Activated T-helper 1 cell treated with anti-CD3 and anti-CD28 coated beads, Interleukin-2, amount 50 U/mL, for 16 hours (primary cell): ENCODE results near the gene MTHFR.

ENCODE experiments used
- DNase-seq, 2 donors: peaks; one replicate each; pipeline ENCODE4 v3.0.0-alpha.2; 2020; ENCODE audit warnings: low read depth in 1 of 2, low spot score in 1 of 2

Gene MTHFR

DNA sequence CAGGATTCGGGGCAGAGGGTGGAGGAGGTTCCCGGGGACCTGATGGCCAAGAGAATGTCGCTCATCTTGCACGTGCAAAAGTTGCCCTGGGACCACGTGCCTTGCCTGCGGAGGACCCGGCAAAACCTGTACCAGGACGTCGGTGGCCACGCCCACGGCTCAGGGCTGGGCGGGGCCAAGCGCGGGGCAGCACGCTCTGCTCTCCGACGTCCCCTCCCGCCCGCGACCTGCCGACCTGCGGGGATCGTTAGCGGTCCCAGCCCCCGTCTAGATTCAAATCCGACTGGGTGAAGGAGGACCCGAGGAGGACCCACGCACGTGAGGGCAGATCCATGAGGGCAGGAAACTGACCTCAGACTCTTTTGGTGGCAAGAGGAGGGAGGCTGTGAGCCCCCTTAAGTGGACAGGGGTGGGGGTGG lies 43.8 kb downstream of the MTHFR start, which contains the start of gene C1orf167:
C1orf167 (plus strand) TSS at position 206 of the 419 bp plus-strand sequence. CDS start 2,208 bp downstream, outside the sequence.
- DNase-seq, result no peak

- no peak for DNase-seq
These were observed 44.5 kb downstream of the MTHFR start for GRCh38 chr1:11761285-11761684.

DNA sequence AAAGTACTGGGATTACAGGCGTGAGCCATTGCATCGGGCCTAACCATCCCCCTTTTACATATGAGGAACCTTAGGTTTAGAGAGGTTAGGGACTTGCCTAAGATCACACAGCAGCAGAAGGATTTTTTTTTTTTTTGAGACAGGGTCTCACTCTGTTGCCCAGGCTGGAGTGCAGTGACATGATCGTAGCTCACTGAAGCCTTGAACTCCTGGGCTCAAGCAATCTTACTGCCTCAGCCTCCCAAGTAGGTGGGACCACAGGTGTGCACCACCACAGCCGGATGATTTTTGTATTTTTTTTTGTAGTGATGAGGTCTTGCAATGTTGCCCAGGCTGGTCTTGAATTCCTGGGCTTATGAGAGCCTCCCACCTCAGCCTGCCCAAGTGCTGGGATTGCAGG lies 46.0 kb downstream of the MTHFR start:
- DNase-seq, result no peak

DNA sequence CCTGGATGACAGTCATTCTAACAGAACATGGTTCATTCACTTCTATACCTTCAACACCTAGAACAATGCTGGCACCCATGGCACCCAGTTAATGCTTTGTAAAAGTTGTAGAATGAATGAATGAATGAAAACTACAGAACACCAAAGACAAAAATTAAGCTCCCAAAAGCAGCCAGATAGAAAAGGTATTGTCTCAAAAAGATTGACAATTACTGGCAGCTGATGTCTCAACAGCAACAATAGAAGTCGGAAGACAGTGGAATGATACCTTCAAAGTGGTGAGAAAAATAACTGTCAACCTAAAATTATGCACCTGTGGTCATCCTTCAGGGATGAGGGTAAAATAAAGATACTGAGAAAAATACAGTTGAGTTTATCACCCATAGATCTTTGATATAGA lies 48.7 kb downstream of the MTHFR start:
- DNase-seq, result no peak

- DNase-seq, result no peak
These were observed 52.1 kb downstream of the MTHFR start for GRCh38 chr1:11753555-11754208.

GRCh38 chr1:11752359-11753088 lies 53.2 kb downstream of the MTHFR start:
- DNase-seq, result no peak

DNA sequence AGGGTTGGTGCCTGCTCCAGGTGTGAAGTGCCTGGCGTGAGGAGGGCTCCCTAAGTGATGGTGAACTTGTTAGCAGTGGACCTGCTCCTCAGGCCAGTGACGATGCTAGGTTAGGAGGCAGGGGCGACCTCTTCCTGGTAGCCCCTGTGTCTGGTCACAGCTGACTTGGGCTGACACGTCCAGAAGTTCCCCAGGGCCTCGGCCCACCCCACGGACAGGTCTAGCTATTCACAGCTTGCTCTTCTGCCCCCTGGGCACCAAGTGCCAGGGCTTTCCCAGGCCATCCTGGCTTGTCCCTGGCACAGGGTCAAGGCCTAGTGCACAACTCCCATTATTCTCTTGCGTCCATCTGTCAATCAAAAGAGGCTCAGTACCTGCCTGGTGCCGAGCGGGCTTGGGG lies 54.7 kb downstream of the MTHFR start:
- no peak for DNase-seq

- DNase-seq, result no peak
These were observed 55.8 kb downstream of the MTHFR start for GRCh38 chr1:11749996-11750395.

DNA sequence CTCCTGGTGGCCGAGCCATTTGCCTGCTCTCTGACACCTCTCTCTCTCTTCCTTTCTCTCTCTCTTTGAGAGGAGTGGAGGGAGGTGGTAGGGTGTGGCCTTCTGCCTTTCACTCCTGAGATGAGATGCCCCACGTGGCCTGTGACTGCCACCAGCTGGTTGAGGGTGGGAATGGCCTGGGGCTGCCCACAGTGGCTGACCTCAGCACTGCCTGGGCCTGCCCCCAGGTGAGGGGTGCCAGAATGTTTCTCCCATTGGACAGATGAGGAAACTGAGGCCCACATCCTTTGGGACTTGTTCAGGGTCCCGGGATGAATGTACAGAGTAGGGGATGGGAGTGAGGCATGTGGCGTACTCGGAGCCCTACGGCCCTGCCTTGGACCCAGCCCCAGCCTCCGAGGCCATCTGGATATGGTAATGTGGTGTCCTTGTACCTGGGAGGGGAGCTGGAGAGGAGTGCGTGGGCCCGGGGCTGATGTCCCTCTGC lies 56.5 kb downstream of the MTHFR start:
- DNase-seq, result peak in 1 of 2 donors; percentile 16

GRCh38 chr1:11748294-11749202 lies 57.2 kb downstream of the MTHFR start:
- no peak for DNase-seq

GRCh38 chr1:11746795-11747487 lies 58.8 kb downstream of the MTHFR start:
- no peak for DNase-seq

- no peak for DNase-seq
These were observed 59.7 kb downstream of the MTHFR start for GRCh38 chr1:11746092-11746491.

- DNase-seq, result no peak
These were observed 61.5 kb downstream of the MTHFR start for GRCh38 chr1:11744287-11744686.

DNA sequence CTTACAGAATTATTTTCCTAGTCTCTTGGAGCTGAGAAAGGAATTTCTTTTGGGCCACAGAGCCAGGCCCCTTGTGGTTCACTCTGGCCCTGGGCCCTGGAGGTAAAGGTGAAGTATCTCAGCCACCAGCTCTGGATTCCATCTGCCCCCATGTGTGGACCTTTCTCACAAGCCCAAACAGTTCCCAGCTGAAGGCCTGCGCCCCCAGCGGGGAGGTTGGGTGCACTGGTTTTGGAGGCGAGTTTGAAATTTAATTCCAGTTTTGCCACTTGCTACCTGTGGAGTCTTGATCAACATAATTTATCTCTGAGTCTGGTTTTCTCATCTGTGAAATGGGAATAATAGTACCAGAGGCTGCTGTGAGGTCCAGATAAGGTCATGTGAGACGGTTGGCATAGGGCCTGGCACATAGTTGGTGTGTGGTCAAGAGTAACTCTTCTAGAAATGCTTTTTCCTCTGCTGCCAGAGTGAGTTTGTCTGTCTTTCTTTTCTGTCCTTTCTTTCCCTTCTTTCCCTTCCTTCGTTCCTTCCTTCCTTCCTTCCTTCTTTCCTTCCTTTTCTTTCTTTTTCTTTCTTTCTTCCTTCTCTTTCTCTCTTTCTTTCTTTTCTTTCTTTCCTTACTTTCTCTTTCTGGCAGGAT lies 63.7 kb downstream of the MTHFR start:
- DNase-seq, result no peak

DNA sequence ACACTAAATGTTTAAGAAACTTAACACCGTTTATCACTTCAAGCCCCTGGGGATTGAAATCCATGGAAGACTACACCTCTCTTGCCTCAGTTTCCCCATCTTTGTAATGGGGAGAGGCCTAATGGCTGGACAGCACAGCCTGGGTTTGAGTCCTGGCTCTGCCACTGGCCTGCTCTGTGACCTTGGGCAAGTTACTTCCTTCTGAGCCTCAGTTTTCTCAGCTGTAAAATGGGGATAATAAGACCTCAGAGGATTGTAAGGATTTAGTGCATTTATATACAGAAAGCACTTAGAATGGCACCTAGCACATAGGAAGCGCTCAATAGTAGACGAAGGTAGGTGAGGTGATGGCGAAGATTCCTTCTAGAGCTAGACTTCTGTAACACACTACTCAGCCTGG lies 64.3 kb downstream of the MTHFR start:
- no peak for DNase-seq

DNA sequence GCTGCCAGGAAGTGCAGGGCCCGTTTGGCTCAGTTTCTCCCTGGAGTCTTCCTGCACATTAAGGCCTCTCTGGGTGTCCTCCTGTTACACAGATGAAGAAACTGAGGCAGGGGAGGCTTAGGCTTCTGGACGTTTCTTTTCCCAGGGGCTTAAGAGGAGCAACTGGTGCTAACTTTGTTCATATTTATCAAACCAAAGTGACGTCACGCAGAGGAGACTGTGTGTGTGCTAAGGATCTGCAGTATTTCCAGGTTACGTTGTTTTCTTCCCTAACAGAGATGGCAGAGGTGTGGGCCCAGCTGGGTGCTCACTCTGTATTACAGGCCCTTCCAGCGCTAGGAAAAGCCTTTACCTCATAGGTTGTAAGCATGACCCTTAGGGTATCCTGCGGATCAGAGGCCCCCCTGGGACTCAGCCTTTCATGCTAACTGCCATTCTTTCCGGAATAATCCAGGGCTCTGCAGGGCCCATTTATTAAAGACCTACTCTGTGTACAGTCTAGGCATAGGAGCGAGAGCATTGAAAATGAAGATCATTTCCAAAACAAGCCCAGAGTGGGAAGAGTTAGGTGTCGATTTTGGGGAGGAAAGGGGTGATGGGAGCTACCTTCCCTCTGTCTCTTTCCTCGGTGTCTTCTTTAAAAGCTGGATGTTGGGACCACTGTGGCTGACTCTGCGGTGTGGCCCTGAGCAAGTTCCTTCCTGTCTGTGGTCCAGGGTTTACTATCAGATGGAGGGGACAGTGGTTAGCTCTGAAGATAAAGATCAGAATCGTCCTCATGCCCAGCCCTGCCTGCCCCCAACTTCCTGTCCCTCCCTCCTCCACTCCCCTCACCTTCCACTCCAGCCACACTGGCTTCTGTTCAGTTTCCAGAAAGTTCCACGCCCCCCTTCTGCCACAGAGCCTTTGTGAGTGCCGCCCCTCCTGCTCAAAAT lies 65.2 kb downstream of the MTHFR start:
- DNase-seq, result no peak

- DNase-seq, result no peak
These were observed 67.0 kb downstream of the MTHFR start for GRCh38 chr1:11738783-11739182.

DNA sequence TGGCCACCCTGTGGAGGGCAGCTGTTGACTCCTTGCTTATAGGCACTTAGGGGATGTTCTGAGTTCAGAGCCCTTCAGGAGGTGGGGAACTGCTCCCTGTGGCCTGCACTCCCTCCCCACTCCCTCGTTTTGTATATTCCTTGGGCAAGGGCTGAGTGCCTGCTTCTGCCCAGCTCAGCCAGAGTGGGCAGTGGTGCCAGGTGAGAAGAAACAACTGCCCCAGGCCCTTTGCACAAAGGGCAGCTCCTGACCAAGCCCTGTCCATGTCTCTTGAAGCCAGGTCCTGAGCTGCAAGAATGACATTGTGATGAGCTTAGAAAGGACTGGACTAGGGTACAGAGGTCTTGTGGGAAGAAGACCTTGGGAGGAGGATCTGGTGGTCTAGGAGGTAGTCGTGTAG lies 67.7 kb downstream of the MTHFR start:
- no peak for DNase-seq
